GM18511 (cell line): ENCODE data around the gene IQGAP1.
A peak's percentile ranks its signal among the peaks of the same experiment; 100 is the strongest.
"Not testable (repeated sequence)": the region's sequence is repeated elsewhere in the genome, so short reads cannot be mapped to it uniquely, and the experiment has no call there.

Experiments
- ATAC-seq: cut with Tn5 transposase; IDR thresholded peaks from one replicate; pipeline ENCODE4 v1.9.1; 2021; ENCODE audit warnings: mild to moderate bottlenecking, moderate library complexity; ENCODE audit not compliant: unreplicated experiment

The IQGAP1 gene

GRCh38 chr15:90387534-90388461, at the start of gene IQGAP1:
IQGAP1 (plus strand) TSS chr15:90388242; CDS start chr15:90388342, 100 bp downstream.
- peak; percentile 95 for ATAC-seq

GRCh38 chr15:90338532-90338931, 49.5 kb upstream of the IQGAP1 start:
- ATAC-seq: no peak

- no peak for ATAC-seq
Observed at GRCh38 chr15:90340345-90340744, 47.7 kb upstream of the IQGAP1 start.

- no peak for ATAC-seq
Observed at GRCh38 chr15:90343302-90343790, 44.7 kb upstream of the IQGAP1 start.

- no peak for ATAC-seq
Observed at GRCh38 chr15:90344662-90345061, 43.4 kb upstream of the IQGAP1 start.

GRCh38 chr15:90345857-90346256, 42.2 kb upstream of the IQGAP1 start:
- no peak for ATAC-seq

GRCh38 chr15:90347431-90348065, 40.5 kb upstream of the IQGAP1 start:
- not testable (repeated sequence) for ATAC-seq

- ATAC-seq: no peak
Observed at GRCh38 chr15:90348456-90348855, 39.6 kb upstream of the IQGAP1 start.

- no peak for ATAC-seq
Observed at GRCh38 chr15:90349072-90349471, 39.0 kb upstream of the IQGAP1 start.

GRCh38 chr15:90349821-90350220, 38.2 kb upstream of the IQGAP1 start:
- ATAC-seq: no peak

GRCh38 chr15:90351479-90352106, 36.4 kb upstream of the IQGAP1 start:
- ATAC-seq: peak; percentile 17

GRCh38 chr15:90352107-90352893, 35.7 kb upstream of the IQGAP1 start, which contains the start of gene ZNF774:
ZNF774 (plus strand) TSS chr15:90352284; CDS start chr15:90354661, 2,377 bp downstream.
- peak; percentile 99 for ATAC-seq

- no peak for ATAC-seq
Observed at GRCh38 chr15:90354986-90355385, 33.1 kb upstream of the IQGAP1 start.

GRCh38 chr15:90358124-90359033, 29.7 kb upstream of the IQGAP1 start:
- ATAC-seq: no peak

- no peak for ATAC-seq
Observed at GRCh38 chr15:90360746-90361145, 27.3 kb upstream of the IQGAP1 start.

GRCh38 chr15:90362936-90363212, 25.2 kb upstream of the IQGAP1 start:
- ATAC-seq: no peak

- no peak for ATAC-seq
Observed at GRCh38 chr15:90364251-90364650, 23.8 kb upstream of the IQGAP1 start.

GRCh38 chr15:90365414-90366055, 22.5 kb upstream of the IQGAP1 start:
- ATAC-seq: no peak

- no peak for ATAC-seq
Observed at GRCh38 chr15:90367576-90367975, 20.5 kb upstream of the IQGAP1 start.
